ENCODE data around the gene MLLT6.

The MLLT6 gene

DNA sequence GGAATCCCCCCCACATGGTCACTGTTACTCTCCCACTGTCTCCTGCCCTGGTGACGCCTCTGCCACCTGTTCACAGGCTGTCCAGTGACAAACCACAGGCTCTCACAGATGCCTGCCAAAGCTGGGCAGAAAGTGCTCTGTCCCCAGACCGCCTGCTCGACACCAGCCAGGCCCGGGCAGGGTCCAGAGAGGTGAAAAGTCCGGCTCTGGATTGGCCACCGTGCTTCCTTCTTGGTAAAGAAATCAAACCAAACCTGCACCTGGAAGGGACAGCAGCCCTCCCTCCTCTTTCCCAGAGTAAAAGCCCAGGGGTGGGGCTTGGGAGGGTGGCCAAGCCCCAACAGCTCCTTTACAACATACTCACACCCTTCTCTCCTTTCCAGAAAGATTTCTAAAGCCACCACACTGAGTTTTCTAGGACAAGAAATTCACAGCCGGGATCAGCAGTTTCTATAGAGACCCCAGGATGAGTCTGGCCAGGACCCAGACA is 36.9 kb downstream of the MLLT6 start:
- peaks cover 18 to 52% of the 10 kb centered on the region in 2 donors for H3K4me1 ChIP-seq (ENCODE audit: control insufficient read depth in 1 of 2, insufficient read depth in 2 of 2, low read length in 2 of 2)

GRCh38 chr17:38742411-38743308 is 37.6 kb downstream of the MLLT6 start:
- Histone ChIP-seq H3K27me3 (ENCODE audit: low read depth, low read length) (no peaks in the 10 kb centered on the region), H3K4me3 (ENCODE audit: low read depth in 1 of 2, low read length in 2 of 2) (peak overlapping the region; percentile 21 to 24), H3K9me3 (ENCODE audit: control insufficient read depth in 1 of 2, low read length in 2 of 2) (no peaks in the 10 kb centered on the region), H3K4me1 (ENCODE audit: control insufficient read depth in 1 of 2, insufficient read depth in 2 of 2, low read length in 2 of 2) (peaks cover 18 to 57% of the 10 kb centered on the region in 2 donors), H3K36me3 (ENCODE audit: control insufficient read depth in 1 of 2, insufficient read depth in 2 of 2, low read length in 2 of 2) (peaks cover 5 to 21% of the 10 kb centered on the region in 2 donors), H3K27ac (ENCODE audit: low read length) (peak overlapping the region; percentile 83)

More for the DNA sequence above, 36.9 kb downstream of the MLLT6 start:
- Histone ChIP-seq H3K4me3 (ENCODE audit: low read depth in 1 of 2, low read length in 2 of 2) (peak overlapping the region; percentile 21 to 24), H3K27ac (ENCODE audit: low read length) (peak overlapping the region; percentile 83), H3K9me3 (ENCODE audit: control insufficient read depth in 1 of 2, low read length in 2 of 2) (no peaks in the 10 kb centered on the region), H3K36me3 (ENCODE audit: control insufficient read depth in 1 of 2, insufficient read depth in 2 of 2, low read length in 2 of 2) (peaks cover 5 to 27% of the 10 kb centered on the region in 2 donors), H3K27me3 (ENCODE audit: low read depth, low read length) (no peaks in the 10 kb centered on the region)

DNA sequence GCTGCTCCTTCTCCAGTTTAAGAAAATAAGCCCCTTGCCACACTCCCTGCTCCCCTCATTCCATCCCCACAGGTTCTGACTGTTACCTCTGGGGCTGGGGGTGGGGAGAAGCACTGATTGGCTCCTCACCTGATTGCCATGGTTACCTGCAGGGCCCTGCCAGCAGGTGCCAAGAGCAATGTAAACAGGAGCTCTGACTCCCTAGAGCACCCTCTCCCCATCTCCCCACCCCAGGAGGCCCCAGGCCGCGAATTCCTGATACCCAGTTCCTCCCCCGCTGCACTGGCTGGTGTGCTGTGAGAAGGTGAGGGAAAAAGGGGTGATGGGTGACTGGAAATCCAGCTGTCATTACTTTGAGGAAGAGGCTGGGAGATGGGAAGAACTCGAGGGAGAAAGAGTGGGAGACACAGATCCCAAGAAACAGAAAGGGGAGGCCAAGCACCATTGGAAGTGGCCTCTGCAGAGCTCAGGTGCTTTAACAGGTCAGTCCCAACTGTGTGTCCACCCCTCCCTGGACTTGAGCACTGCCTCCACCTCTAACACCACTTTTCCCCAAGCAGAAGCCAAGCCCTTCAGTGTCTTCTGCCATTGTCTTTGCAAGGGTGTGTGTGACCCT is 38.6 kb downstream of the MLLT6 start:
- peaks cover 18 to 61% of the 10 kb centered on the region in 2 donors for H3K4me1 ChIP-seq (ENCODE audit: control insufficient read depth in 1 of 2, insufficient read depth in 2 of 2, low read length in 2 of 2)
- H3K27me3 ChIP-seq (ENCODE audit: low read depth, low read length) = peaks cover 4% of the 10 kb centered on the region
- no peaks in the 10 kb centered on the region for H3K9me3 ChIP-seq (ENCODE audit: control insufficient read depth in 1 of 2, low read length in 2 of 2)
- H3K27ac ChIP-seq (ENCODE audit: low read length) = no peak overlapping the region
- H3K4me3 ChIP-seq (ENCODE audit: low read depth in 1 of 2, low read length in 2 of 2) = no peak overlapping the region
- H3K36me3 ChIP-seq (ENCODE audit: control insufficient read depth in 1 of 2, insufficient read depth in 2 of 2, low read length in 2 of 2) = peaks cover 5 to 11% of the 10 kb centered on the region in 2 donors

DNA sequence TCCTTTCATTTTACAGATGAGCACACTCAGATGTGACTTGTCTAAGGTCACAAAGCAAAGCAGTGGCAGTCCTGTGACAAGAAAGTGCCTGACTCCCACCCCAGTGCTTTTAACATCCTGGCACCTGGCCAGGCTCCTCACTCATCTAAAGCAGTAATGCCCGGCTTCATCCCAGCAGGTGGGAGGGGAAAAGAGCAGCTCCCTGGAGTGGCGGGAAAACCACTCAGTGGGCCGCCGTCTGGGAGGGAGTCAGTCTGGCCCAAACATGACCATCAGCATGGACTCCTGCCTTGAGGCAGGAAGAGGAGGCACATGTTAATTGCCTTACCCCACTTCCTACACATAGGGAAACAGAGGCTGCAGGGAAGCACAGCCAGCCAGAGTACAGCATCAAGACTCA is 40.5 kb downstream of the MLLT6 start:
- H3K36me3 ChIP-seq (ENCODE audit: control insufficient read depth in 1 of 2, insufficient read depth in 2 of 2, low read length in 2 of 2) = no peaks in the 10 kb centered on the region
- H3K27ac ChIP-seq (ENCODE audit: low read length) = no peak overlapping the region
- H3K9me3 ChIP-seq (ENCODE audit: control insufficient read depth in 1 of 2, low read length in 2 of 2) = no peaks in the 10 kb centered on the region
- H3K27me3 ChIP-seq (ENCODE audit: low read depth, low read length) = peaks cover 10% of the 10 kb centered on the region
- no peak overlapping the region for H3K4me3 ChIP-seq (ENCODE audit: low read depth in 1 of 2, low read length in 2 of 2)
- peaks cover 21 to 74% of the 10 kb centered on the region in 2 donors for H3K4me1 ChIP-seq (ENCODE audit: control insufficient read depth in 1 of 2, insufficient read depth in 2 of 2, low read length in 2 of 2)

DNA sequence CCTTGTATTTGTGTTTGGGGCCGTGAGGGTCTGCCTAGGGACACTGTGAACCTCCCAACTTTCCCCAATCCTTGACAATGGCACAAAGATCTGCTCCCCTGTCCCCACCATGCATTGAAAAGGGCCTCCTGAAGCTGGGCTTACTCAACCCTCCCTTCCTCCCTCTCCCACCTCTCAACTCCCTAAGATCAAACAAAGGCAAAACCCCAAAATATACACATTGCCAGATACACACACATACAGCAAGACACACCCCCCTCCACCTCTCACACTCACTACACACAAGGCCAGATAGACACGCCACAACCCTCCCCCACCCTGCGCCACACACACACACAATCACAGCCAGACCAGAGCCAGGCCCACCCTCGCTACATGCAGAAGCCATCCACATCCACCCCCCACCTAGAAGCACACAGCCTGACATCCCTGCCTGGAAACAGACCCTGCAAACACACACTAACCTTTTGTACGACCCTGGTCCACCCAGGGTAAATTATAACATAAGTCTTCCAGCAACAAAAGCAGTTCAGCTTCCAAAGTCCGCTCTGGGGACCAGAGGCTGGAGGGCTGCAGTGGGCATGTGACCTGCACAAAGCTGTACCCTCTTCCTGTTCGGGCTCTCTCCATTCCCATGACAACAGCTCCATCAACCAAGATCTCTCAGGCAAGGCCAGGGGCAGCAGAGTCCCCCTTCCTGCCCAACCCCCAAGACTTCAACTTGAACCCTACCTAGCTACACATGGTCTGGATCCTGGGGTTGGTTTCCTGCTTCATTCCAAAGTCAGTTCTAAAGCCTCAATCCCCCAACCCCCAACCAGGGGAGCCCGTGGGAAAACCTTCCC is 41.2 kb downstream of the MLLT6 start:
- no peaks in the 10 kb centered on the region for H3K9me3 ChIP-seq (ENCODE audit: control insufficient read depth in 1 of 2, low read length in 2 of 2)
- peaks cover 21 to 76% of the 10 kb centered on the region in 2 donors for H3K4me1 ChIP-seq (ENCODE audit: control insufficient read depth in 1 of 2, insufficient read depth in 2 of 2, low read length in 2 of 2)
- no peaks in the 10 kb centered on the region for H3K36me3 ChIP-seq (ENCODE audit: control insufficient read depth in 1 of 2, insufficient read depth in 2 of 2, low read length in 2 of 2)
- H3K27ac ChIP-seq (ENCODE audit: low read length) = no peak overlapping the region
- H3K27me3 ChIP-seq (ENCODE audit: low read depth, low read length) = peaks cover 10% of the 10 kb centered on the region
- H3K4me3 ChIP-seq (ENCODE audit: low read depth in 1 of 2, low read length in 2 of 2) = peak overlapping the region; percentile 59 to 89

GRCh38 chr17:38746849-38747462 is 41.9 kb downstream of the MLLT6 start:
- Histone ChIP-seq H3K27ac (ENCODE audit: low read length) (no peak overlapping the region), H3K27me3 (ENCODE audit: low read depth, low read length) (peaks cover 10% of the 10 kb centered on the region), H3K36me3 (ENCODE audit: control insufficient read depth in 1 of 2, insufficient read depth in 2 of 2, low read length in 2 of 2) (no peaks in the 10 kb centered on the region), H3K4me1 (ENCODE audit: control insufficient read depth in 1 of 2, insufficient read depth in 2 of 2, low read length in 2 of 2) (peaks cover 20 to 75% of the 10 kb centered on the region in 2 donors), H3K4me3 (ENCODE audit: low read depth in 1 of 2, low read length in 2 of 2) (peak overlapping the region; percentile 59 to 89), H3K9me3 (ENCODE audit: control insufficient read depth in 1 of 2, low read length in 2 of 2) (no peaks in the 10 kb centered on the region)

GRCh38 chr17:38747463-38748148 is 42.5 kb downstream of the MLLT6 start:
- Histone ChIP-seq H3K9me3 (ENCODE audit: control insufficient read depth in 1 of 2, low read length in 2 of 2) (no peaks in the 10 kb centered on the region), H3K36me3 (ENCODE audit: control insufficient read depth in 1 of 2, insufficient read depth in 2 of 2, low read length in 2 of 2) (no peaks in the 10 kb centered on the region), H3K4me3 (ENCODE audit: low read depth in 1 of 2, low read length in 2 of 2) (peak overlapping the region; percentile 59 to 89), H3K27ac (ENCODE audit: low read length) (no peak overlapping the region), H3K4me1 (ENCODE audit: control insufficient read depth in 1 of 2, insufficient read depth in 2 of 2, low read length in 2 of 2) (peaks cover 13 to 70% of the 10 kb centered on the region in 2 donors), H3K27me3 (ENCODE audit: low read depth, low read length) (peaks cover 10% of the 10 kb centered on the region)

DNA sequence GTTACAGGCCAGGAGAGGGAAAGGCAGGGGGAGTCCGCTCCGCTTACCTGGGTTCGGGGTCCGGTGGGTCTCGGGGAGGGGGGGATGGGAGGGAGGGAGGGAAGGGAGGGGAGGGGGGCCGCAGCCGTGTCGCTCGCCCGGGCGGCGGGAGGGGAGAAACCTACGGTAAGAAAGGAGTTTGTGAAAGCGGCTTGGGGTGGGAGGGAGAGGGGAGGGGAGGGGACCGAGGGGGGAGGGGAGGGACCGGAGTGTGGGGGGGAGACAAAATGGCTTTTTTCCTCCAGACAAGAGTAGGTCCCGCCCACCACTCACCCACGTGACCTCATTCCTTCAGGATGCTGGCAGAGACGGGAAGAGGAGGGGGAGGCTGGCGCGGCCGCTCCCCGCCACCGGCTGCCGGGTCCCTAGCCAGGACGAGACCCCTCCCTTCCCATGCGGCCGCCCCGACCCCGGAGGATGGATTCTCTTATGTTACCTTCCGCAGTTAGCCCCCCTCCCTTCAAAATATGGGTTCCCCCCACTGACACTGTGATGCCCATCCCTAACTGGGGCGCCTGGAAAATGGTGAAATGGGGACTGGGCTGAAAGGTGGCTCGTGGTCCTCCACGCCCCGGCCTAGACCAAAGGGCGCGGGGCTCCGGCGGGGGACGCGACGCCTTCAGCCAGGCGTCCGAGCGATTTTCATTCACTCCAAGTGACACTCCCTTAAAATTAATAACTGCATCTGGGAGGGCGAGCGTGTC is 43.2 kb downstream of the MLLT6 start, which contains the start of gene PCGF2:
Gene PCGF2, minus strand, starts transcription at position 188 of the 743 bp plus-strand sequence. CDS start 7,934 bp downstream, outside the sequence.
- H3K9me3 ChIP-seq (ENCODE audit: control insufficient read depth in 1 of 2, low read length in 2 of 2) = no peaks in the 10 kb centered on the region
- H3K27ac ChIP-seq (ENCODE audit: low read length) = peak within 1 kb of the TSS; percentile 51
- peaks cover 10% of the 10 kb centered on the region for H3K27me3 ChIP-seq (ENCODE audit: low read depth, low read length)
- peak within 1 kb of the TSS; percentile 59 to 89 for H3K4me3 ChIP-seq (ENCODE audit: low read depth in 1 of 2, low read length in 2 of 2)
- no peaks in the 10 kb centered on the region for H3K36me3 ChIP-seq (ENCODE audit: control insufficient read depth in 1 of 2, insufficient read depth in 2 of 2, low read length in 2 of 2)
- peaks cover 9 to 66% of the 10 kb centered on the region in 2 donors for H3K4me1 ChIP-seq (ENCODE audit: control insufficient read depth in 1 of 2, insufficient read depth in 2 of 2, low read length in 2 of 2)

DNA sequence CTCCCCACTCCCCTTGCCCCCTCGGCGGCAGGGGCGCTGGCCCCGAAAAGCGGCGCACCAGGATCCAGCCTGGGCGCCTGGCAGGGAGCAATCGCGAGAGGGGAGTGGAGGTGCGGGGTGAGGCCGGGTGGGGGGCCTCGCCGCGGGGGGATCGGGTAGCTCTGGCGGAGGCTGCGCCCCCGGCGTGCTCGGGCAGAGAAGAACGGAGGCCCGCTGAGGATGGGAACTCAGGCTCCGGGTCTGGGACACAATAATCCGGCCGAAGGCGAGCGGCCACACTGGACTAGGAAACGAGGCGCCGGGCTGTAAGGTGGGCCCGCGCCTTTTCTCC is 43.8 kb downstream of the MLLT6 start:
- Histone ChIP-seq H3K9me3 (ENCODE audit: control insufficient read depth in 1 of 2, low read length in 2 of 2) (no peaks in the 10 kb centered on the region), H3K27me3 (ENCODE audit: low read depth, low read length) (peaks cover 10% of the 10 kb centered on the region), H3K27ac (ENCODE audit: low read length) (no peak overlapping the region), H3K36me3 (ENCODE audit: control insufficient read depth in 1 of 2, insufficient read depth in 2 of 2, low read length in 2 of 2) (no peaks in the 10 kb centered on the region), H3K4me1 (ENCODE audit: control insufficient read depth in 1 of 2, insufficient read depth in 2 of 2, low read length in 2 of 2) (peaks cover 13 to 67% of the 10 kb centered on the region in 2 donors), H3K4me3 (ENCODE audit: low read depth in 1 of 2, low read length in 2 of 2) (peak overlapping the region; percentile 55 to 79)
